HG03575 (cell line): ENCODE data around the gene PIGC.
"Not testable (repeated sequence)": the region's sequence is repeated elsewhere in the genome, so short reads cannot be mapped to it uniquely, and the experiment has no call there.

Experiments used
- ATAC-seq: cut with Tn5 transposase; IDR thresholded peaks from one replicate; pipeline ENCODE4 v1.9.1; 2021; ENCODE audit not compliant: unreplicated experiment, insufficient number of reproducible peaks, low FRiP score; ENCODE audit errors: extremely low read depth

The PIGC gene

DNA sequence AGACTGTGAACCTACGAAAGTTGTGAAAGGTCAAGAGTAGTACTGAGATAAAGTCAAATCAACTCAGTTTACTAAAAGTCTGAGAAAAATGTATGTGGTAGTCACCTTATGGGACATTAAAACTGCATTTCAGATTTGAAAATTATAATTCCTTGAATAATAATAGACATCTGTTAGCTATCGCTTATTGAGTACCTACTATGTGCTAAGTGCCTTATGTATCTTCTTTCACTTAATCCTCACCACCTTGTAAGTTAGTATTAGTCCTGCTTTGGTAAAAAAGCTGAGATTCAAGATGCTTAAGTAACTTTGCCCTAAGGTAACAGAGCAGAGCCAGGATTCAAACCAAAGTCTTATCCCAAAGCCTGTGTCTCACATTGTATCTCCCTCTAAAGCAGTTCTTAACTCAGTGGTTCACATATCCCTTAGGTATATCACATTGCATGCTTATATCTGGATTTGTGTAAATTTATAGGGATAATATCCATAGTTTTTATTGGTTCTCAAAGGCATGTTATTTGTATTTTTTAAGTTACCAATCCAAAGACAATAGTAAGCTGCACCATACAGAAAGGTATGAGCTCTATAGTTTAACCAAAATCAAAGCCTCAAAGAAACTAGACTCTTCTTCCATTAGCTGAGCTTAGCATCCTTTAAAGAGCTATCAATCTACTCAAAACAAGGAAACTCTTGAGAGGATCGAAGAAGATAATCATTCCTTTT is 865 bp downstream of the PIGC start:
- no peak for ATAC-seq

DNA sequence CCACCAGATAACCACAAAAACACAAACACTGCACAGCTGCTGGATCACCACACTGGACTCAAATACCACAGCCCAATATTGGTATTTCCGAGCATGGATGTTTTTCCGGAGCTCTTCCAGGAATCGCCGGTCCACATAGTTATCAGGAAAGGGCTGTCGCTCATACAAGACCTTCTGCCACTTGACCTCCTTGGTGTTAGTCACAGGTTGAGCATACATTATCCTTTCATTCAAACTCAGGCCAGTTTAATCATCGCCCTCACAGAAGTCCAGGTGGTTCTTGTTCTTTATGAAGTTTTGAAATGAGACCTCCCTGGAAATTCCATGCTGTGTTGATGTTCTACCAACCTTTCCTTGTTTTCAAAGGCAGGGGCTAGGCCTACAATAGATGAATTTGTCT is 1.5 kb downstream of the PIGC start:
- no peak for ATAC-seq

DNA sequence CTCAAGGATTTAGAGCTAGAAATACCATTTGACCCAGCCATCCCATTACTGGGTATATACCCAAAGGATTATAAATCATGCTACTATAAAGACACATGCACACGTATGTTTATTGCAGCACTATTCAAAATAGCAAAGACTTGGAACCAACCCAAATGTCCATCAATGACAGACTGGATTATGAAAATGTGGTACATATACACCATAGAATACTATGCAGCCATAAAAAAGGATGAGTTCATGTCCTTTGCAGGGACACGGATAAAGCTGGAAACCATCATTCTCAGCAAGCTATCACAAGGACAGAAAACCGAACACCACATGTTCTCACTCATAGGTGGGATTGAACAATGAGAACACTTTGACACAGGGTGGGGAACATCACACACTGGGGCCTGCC is 6.7 kb downstream of the PIGC start:
- ATAC-seq = not testable (repeated sequence)

DNA sequence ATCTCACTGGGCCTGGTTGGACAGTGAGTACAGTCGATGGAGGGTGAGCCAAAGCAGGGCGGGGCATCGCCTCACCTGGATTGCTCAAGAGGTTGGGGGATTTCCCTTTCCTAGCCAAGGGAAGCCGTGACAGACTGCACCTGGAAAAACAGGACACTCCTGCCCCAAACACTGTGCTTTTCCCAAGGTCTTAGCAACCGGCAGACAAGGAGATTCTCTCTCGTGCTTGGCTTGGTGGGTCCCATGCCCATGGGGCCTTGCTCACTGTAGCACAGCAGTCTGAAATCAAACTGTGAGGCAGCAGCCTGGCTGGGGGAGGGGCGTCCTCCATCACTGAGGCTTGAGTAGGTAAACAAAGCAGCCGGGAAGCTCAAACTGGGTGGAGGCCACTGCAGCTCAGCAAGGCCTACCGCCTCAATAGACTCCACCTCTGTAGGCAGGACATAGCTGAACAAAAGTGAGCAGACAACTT is 12.1 kb downstream of the PIGC start:
- ATAC-seq = no peak

DNA sequence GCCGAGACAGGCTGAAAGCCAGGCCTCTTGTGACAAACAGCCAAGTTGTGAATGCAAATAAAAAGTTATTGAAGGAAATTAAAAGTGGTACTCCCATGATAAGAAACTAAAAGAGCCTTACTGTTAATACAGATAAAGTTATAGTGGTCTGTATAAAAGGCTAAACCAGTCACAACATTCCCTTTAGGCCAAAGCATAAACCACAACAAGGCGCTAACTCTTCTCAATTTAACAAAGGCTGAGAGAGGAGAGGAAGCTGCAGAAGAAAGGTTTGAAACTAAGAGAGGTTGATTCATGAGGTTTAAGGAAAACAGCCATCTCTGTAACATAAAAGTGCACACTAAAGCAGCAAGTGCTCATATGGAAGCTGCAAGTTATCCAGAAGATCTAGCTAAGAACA is 12.7 kb downstream of the PIGC start:
- ATAC-seq = no peak

DNA sequence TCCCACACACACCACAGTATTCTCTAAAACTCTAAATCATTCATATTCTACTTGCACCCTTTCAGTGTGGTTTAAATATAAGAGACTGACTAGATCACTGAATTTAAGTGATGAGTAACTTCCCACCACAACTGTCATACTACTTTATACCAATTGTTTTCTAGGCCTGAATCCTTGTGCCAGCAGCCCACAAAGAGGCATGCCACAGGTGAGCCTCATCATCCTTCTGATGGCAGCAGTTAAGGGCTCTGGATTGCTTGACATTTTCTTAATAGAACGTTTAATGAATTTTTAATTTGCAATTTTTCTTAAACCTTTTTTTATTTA is 13.8 kb downstream of the PIGC start:
- ATAC-seq = no peak

DNA sequence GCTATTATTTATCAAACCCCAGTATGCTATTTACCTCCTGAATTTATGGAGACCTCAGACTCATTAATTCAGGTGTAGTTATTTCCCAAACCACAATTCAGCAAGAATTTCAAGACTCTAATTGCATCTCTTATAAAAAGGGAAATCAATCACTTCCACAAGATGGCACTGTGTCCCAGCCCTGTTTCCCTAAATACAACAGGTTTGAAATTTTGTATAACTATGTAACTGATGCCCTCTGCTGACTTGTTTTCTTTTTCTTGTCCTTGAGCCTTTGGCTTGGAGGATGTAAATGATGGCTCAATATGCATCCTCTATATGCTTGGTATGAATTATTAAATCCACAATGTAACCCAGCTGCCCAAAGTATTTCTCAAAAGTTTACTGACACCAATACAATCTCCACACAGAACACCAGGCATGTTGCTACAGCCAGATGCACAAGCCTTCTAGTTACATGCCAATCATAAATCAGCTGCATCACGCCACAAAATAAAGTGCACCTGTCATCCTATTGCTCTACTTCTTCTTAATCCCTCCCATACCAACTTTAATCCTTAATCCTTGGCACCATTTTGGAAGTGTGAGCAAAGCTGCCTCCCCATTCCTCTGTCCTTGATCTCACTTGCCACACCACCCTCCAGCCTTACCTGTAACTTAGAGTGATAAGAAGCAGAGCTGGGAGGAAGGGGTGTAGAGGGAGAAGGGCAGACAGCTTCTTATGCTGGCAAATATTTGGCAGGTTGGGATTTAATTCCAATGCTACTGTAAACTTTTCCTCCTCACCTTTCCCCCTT is 14.3 kb downstream of the PIGC start:
- no peak for ATAC-seq

DNA sequence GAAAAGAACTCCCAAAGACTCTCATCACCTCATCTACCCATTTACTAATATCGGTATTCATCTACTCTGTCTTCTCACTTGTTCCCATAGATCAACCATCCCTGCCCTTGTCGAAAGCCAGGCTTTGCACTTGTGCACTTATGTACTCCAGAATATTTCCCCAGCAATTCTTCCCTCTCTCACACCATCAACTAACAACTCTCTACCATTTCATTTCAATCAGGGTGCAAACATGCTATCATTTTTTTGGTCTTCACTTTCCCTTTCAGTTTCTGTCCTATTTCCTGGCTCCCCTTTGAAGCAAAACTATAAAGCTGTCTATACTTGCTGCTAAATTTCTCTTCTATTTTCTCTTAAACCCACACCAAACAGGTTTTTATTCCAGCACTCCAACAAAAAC is 16.7 kb downstream of the PIGC start:
- ATAC-seq = no peak

DNA sequence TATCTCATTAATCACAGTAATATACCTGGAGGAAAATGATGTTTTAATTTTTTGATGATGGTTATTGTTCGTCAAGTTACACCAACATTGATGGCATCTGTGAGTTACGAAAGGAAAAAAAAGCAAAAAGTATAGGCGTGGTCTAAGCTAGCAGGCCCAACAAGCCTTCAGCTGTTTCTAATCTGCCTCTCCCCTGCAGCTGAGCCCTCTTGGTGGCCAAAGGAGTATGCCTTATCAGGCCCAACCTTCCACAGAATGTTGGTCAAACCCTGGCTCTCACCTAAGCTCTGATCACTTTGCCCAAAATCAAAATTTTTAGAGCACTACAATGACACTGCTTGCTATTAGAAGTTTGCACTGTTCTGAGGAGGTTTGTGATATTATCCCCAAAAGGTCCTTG is 18.5 kb downstream of the PIGC start:
- ATAC-seq = no peak

DNA sequence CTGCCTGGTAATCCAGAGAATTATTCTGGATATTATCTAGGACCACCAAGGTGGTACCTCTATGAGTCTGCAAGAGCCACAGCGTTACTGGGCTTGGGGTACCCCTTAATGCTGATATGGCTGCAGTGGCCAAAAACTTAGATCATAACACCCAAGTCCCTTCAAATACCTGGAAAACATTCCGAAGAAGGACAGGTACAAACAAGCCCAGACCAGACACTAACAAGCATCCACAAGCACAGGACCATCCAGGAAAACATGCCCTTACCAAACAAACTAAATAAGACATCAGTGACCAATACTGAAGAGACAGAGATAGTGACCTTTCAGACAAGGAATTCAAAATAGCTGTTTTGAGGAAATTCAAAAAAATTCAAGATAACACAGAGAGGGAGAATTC is 20.5 kb downstream of the PIGC start:
- ATAC-seq = no peak

DNA sequence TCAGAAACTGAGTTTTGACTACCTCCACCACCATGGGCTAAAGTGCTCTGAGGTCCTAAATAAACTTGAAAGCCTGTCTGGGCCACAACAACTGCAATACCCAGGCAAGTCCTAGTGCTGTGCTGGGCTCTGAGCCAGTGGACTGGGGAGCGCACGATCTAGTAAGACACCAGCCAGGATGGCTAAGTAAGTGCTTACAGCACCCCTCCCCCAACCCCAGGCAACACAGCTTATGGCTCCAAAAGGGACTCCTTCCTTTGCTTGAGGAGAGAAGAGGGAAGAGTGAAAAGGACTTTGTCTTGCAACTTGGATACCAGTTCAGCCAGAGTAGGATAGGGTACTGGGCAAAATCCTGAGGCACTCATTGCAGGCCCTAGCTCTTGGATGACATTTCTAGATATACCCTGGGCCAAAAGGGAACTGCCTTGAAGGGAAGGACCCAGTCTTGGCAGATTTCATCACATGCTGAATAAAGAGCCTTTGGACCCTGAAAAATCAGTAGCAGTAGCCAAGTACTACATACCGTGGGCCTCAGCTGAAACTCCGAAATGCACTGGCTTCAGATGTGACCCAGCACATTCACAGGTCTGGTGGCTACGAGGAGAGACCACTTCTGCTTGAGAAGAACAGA is 21.8 kb downstream of the PIGC start:
- no peak for ATAC-seq

DNA sequence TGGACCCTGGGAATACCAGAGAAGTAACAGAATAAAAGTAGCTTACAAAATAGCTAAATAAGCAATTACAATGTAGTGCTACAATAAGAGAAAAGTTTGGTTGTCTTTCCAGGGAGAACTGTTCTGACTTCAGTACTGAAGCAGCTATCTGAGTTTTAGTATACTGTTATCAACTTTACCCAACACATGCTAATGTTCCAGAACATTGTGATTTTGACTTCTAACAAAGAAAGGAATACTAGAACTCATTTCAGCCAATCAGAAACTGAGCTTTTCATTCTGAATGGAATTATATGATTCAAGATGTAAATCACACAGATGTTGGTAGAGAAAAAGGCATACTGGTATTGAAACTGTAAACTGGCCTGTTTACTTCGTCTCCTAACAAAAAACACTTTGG is 23.5 kb downstream of the PIGC start, which contains the start of gene C1orf105:
TSS of gene C1orf105 (plus strand) at position 301 of the 400 bp plus-strand sequence. CDS start 201 bp downstream, outside the sequence.
- ATAC-seq = no peak

DNA sequence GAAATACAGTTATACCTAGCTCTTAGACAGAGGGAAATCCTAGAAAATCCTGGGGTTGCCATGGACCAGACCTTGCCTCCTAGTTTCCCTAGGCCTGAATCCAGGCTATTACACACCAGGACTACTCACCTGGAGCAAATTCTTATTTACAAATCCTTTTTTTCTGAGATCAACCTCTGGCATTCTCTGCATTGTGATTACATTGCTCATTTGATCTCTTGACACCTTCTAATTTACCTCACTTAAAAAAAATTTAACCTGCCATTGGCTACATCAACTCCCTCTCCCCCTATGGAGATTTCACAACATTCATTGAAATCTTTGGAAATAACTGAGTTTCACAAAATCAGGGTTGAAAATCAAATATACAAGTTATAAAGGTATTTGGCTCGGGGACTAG is 26.3 kb downstream of the PIGC start:
- no peak for ATAC-seq

DNA sequence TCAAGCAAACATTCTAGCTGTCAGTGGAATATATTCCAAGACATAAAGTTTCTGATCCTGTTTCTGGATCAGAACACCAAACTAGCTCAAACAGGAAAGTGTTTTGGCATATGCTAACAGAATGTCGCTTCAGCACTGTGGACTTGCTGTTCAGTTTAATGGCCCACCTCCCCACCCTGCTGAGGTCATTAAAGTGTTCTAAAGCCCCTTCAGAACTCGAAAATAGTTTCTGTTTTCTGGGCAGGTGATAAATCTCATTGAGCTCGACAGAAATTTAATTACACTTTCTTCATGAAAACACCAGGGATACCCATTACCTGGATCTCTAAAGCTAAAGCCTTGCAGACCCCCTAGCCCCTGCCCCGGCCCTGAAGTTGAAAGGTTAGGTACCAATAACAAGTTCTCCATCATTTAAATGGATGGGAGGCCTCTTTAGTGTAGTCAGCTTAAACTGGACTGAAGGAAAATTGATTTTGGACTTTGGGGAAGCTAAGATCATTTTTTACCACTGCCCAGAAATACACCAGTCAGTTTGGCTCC is 27.3 kb downstream of the PIGC start:
- ATAC-seq = no peak

DNA sequence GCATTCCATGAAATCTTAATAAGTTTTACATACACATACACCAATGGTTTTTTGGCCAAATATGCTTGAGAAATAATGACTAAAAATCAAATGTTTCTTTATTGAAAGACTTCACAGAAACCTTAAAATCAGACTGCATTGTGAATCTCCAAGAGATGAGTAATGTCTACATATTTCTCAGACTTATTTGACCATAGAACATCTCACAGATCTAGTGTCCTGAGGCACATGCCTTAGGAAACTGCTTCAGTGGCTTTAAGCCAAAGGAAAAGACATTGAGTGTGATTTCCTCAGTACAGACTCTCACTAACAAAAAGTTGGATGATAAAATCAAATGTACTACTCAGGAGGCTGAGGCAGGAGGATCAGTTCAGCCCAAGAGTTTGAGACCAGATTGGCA is 29.5 kb downstream of the PIGC start:
- no peak for ATAC-seq

DNA sequence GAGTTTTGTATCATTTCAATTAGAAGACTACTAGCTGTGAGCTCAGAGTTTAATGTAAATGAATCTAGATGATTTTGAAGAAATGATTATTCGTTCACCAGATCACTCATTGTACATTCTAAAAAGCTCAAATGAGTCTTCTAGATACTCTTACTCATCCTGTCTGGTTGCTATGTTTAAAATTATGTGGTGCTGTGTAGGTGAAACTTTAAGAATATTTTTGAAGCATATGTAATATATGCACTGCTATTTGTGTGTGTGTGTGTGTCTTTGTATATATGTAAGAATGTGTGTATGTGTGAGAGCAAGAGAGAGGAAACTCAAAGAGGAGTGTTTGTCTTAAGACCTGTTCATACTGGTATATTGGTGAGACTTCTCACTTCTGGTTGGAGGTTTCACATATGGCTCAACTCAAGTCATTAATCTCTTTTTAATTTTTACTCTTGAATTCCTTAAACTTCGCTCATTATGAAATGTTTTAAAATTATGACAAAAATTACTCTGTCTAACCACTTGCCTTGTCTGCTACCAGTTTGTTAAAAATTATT is 32.0 kb downstream of the PIGC start:
- no peak for ATAC-seq

DNA sequence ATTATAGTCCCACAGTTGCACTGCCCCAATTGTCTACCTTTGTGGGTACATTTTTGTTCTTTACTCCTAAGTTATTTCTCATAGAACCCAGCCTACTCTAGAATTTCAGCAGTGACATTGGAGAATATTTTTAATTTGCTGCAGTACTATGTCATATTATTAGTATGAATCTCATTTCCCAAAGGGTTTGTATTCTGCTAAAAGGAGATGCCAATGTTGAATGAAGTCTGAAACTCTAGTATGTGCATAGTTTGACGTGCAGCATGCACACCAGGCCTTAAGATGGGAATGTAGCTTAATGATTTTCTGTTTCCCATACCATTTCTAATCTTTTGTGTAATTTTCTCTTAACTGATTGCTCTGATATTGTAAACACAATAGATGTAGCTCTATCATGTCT is 33.8 kb downstream of the PIGC start:
- no peak for ATAC-seq

DNA sequence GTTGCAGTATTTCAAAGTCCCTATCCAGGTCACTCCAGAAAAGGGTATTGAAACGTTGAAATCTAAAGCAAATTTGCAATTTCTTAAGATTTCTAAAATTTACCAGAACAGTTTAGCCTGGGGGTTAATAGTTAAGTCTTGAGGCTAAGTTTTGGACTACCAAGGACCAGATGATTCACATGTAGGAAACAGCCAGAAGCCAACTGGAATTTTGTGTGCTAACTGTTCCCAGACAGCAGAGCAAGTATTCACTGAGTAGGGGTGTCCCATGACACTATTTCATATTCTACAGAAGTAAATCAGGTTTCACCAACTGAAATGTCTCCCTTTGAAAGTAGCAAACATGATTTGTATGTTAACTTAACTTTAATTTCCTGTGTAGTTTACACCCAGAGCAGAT is 34.9 kb downstream of the PIGC start:
- no peak for ATAC-seq

DNA sequence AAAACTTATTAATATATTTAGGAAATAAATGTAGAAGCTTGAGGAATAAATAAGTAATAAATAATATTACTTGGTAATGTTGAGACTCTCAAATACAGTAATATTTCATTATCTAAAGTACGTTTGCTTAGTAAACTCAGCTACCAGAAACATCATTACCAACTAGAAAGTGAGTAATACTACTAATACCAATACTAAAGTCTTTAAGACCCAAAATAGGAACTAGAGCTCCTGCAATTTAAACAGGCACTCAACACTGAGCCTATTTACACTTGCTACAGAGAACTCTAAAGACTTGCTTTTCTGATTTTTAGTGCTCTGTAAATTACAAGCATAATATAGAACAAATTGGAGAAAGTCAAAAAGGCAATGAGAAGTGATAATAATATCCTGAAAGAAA is 36.9 kb downstream of the PIGC start:
- no peak for ATAC-seq

DNA sequence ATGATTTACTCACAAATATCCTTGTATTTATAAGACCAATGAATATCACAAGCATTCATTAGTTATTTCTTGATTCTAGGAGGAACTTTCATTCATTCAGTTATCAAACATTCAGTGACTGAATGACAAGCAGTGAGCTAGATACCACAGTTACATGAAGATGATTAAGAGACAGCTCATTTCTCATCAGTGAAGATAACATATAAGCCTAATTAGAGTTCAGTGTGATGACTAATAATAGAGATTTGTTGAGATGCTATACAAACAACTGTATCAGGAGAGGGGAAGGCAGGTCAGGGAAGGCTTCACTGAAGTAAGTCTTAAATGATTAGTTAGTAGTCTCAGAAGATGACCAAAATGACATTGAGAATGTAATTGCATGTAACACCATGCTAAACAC is 38.0 kb downstream of the PIGC start:
- ATAC-seq = no peak
